ENCODE results near the gene OR8J1.
"Not testable (repeated sequence)": the region's sequence is repeated elsewhere in the genome, so short reads cannot be mapped to it uniquely, and the experiment has no call there.

OR8J1 gene

GRCh38 chr11:56353991-56354390, at the start of gene OR8J1:
TSS of gene OR8J1 (plus strand) at chr11:56354291. CDS start at chr11:56360247, 5,956 bp downstream.
- no peak for DNase-seq

GRCh38 chr11:56307836-56308235, 46.3 kb upstream of the OR8J1 start:
- DNase-seq = no peak

GRCh38 chr11:56314844-56315243, 39.2 kb upstream of the OR8J1 start, which contains the start of gene OR8K3:
TSS of gene OR8K3 (plus strand) at chr11:56315144. CDS start at chr11:56318307, 3,163 bp downstream.
- DNase-seq = no peak

GRCh38 chr11:56331861-56332491, 22.1 kb upstream of the OR8J1 start:
- DNase-seq = no peak

- DNase-seq = no peak
Observed at GRCh38 chr11:56333156-56333555, 20.9 kb upstream of the OR8J1 start.

- no peak for DNase-seq
Observed at GRCh38 chr11:56340289-56340688, 13.8 kb upstream of the OR8J1 start.

- DNase-seq = no peak
Observed at GRCh38 chr11:56345739-56346138, 8.4 kb upstream of the OR8J1 start, which contains the start of gene OR8K1. TSS of gene OR8K1 (plus strand) at chr11:56346039. CDS start at chr11:56346039, 0 bp downstream.

GRCh38 chr11:56375324-56375723, 21.2 kb downstream of the OR8J1 start, which contains the start of gene OR8U1:
TSS of gene OR8U1 (plus strand) at chr11:56375624. CDS start at chr11:56375624, 0 bp downstream.
- no peak for DNase-seq

GRCh38 chr11:56380120-56380519, 26.0 kb downstream of the OR8J1 start:
- DNase-seq = no peak

GRCh38 chr11:56394381-56394780, 40.3 kb downstream of the OR8J1 start:
- no peak for DNase-seq

- DNase-seq = no peak
Observed at GRCh38 chr11:56396047-56396446, 42.0 kb downstream of the OR8J1 start.

- not testable (repeated sequence) for DNase-seq
Observed at GRCh38 chr11:56401858-56402461, 47.9 kb downstream of the OR8J1 start.

GRCh38 chr11:56404393-56404792, 50.3 kb downstream of the OR8J1 start:
- DNase-seq = no peak

- DNase-seq = no peak
Observed at GRCh38 chr11:56410801-56411200, 56.7 kb downstream of the OR8J1 start.

All from NCI-H524 (cell line).